ENCODE data around the gene ODAD4. TPM values are rescaled to one million over a fixed set of nuclear protein-coding genes. Genes with fewer than 3 reads are reported as not detected.
A peak's percentile ranks its signal among the peaks of the same experiment; 100 is the strongest.

Gene ODAD4
- total RNA-seq, 1 donor from 2014 or later = 2.1 TPM

DNA sequence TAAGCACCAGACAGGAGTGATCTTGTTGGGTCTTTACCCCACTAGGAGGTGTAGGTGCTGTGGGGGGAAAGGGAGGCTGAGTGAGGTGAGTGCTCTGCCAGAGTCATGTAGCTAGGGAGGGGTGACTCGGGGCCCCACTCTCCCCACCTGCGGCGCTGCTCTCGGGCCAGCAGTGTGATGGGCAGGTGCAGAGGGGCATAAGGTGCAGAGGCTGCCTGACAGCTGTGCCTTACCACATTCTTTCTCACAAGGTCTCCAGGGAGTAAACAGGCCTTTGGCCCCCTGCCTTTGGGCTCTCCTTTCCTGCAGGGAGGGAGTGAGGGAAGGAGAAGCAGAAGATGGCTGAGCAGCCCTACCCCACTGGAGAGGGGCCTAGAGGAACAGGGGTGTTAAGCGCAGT lies 31.7 kb downstream of the ODAD4 start:
- Mint-ChIP-seq H3K4me1 (peaks cover 21% of the 10 kb centered on the region), H3K27me3 (ENCODE audit: low read depth) (no peaks in the 10 kb centered on the region), H3K4me3 (no peak overlapping the region), H3K27ac (no peak overlapping the region), H3K36me3 (no peaks in the 10 kb centered on the region), H3K9me3 (no peaks in the 10 kb centered on the region)
- DNase-seq (ENCODE audit: low spot score in 2 of 2, unreplicated experiment in 2 of 2) = no peak
- TF ChIP-seq, protein P1, sequence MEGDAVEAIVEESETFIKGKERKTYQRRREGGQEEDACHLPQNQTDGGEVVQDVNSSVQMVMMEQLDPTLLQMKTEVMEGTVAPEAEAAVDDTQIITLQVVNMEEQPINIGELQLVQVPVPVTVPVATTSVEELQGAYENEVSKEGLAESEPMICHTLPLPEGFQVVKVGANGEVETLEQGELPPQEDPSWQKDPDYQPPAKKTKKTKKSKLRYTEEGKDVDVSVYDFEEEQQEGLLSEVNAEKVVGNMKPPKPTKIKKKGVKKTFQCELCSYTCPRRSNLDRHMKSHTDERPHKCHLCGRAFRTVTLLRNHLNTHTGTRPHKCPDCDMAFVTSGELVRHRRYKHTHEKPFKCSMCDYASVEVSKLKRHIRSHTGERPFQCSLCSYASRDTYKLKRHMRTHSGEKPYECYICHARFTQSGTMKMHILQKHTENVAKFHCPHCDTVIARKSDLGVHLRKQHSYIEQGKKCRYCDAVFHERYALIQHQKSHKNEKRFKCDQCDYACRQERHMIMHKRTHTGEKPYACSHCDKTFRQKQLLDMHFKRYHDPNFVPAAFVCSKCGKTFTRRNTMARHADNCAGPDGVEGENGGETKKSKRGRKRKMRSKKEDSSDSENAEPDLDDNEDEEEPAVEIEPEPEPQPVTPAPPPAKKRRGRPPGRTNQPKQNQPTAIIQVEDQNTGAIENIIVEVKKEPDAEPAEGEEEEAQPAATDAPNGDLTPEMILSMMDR (IDR thresholded peaks at IDR 0.05; ENCODE audit: unreplicated experiment) = no peak

DNA sequence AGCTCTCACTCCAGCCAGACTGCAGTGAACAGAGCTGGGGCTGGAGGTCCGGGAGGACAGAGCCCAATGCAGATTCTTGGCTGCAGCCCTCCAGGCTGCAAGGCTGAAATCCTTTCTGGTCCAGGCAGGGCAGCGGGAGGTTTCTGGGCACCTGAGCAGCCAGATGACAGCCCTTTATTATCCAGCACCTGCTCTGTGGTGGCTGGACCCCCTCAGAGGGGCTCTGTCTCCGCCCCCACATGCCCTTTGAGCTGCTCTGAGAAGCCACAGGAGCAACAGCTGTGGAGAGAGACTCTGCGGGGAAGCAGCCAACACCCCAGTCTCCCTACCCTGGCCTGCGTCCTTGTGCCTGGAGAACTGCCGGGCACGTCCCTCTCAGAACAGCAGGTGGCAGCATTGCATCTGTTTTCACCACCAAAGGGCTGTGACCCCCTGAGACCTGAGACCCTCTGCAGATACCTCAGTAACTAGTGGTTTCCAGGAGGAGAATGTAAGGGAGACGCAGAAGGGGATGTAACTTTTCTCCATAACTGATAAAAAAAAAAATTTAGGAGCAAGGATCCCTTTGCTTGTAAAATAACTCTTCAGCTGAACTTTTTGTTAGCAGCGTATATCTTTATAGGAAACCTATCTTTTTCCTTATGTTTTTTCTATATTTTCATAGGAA lies 32.5 kb downstream of the ODAD4 start:
- H3K4me1 Mint-ChIP-seq = peaks cover 23% of the 10 kb centered on the region
- TF ChIP-seq, protein P1 (IDR thresholded peaks at IDR 0.05; ENCODE audit: unreplicated experiment) = peak; percentile 71
- H3K9me3 Mint-ChIP-seq = no peaks in the 10 kb centered on the region
- no peaks in the 10 kb centered on the region for H3K36me3 Mint-ChIP-seq
- DNase-seq (ENCODE audit: low spot score in 2 of 2, unreplicated experiment in 2 of 2) = peak in 1 of 2 experiments; percentile 79
- no peak overlapping the region for H3K4me3 Mint-ChIP-seq
- no peaks in the 10 kb centered on the region for H3K27me3 Mint-ChIP-seq (ENCODE audit: low read depth)
- no peak overlapping the region for H3K27ac Mint-ChIP-seq

DNA sequence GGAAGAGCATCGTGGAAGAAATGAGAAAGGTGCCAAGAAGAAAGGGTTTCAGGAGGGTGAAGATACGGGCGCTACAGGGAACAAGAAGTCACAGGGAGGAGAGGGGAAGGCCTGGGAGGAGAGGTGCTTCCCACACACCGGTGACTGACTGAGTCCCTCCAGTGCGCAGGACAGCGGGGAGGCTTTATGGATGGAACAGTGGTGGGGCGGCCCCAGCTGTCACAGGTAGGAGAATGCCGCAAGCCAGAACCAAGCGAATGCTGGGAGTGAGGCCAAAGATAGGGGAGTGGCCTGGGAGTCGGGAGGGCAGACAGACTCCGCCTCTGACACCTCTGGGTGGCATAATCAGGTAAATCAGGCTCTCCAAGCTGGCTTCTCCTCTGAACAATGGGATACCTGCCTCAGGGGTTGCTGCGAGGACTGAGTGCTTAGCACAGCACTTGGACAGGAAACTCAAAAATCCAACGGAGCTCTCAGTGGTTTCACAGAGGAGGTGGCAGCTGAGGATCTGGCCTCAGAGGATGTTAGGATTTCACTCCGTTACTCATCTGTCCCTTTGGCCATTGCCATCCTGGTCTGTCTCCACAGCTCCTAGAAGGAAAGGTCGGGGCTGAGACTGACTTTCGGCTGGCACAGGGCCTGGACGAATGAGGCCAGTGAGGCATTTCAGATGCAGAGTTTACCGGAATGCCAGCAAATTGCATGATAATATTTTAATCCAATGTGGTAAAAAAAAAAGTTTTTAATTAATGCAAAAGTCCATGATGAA lies 35.5 kb downstream of the ODAD4 start:
- Mint-ChIP-seq H3K9me3 (no peaks in the 10 kb centered on the region), H3K36me3 (peaks cover 6% of the 10 kb centered on the region), H3K4me1 (peaks cover 19% of the 10 kb centered on the region), H3K27ac (peak overlapping the region; percentile 94), H3K27me3 (ENCODE audit: low read depth) (no peaks in the 10 kb centered on the region), H3K4me3 (peak overlapping the region; percentile 82)
- TF ChIP-seq, protein P1 (IDR thresholded peaks at IDR 0.05; ENCODE audit: unreplicated experiment) = no peak
- DNase-seq (ENCODE audit: low spot score in 2 of 2, unreplicated experiment in 2 of 2) = peak in 1 of 2 experiments; percentile 59

DNA sequence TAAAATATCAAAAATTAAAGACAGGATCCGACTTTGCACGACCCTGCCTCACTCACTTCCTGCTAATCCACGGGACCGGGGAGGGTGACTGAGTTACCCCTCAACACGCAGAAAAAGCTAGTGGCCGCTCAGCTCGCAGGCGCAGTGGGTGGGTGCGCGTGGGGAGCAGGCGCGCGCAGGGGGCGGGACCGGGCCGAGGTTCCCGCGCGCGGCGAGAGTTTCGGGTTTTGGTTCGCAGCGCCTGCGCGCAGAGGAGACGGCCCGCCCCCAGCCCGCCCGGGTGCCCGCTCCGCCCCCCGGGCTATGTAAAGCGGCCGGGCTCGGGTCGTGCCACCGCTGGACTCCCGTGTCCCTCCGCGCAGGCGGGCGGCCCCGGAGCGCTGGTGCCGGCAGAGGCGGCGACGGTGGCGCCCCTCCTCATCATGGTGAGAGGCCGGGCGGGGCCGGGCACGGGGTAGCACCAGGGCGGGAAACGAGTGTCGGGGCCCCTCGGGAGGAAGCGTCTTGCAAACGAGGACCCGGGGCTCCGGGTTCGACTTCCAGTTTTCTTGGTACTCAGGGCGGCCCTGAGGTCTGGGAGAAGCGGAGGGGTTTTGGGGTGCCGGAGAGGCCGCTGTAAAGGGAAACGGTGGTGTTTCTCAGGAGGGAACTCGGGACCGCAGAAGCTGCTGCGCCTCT lies 36.2 kb downstream of the ODAD4 start, which contains the start of gene CNP:
Gene CNP, plus strand, starts transcription at position 333 of the 678 bp plus-strand sequence. Its CDS starts 90 bp downstream, at position 423.
- no peaks in the 10 kb centered on the region for H3K9me3 Mint-ChIP-seq
- H3K4me1 Mint-ChIP-seq = peaks cover 19% of the 10 kb centered on the region
- peak within 1 kb of the TSS; percentile 82 for H3K4me3 Mint-ChIP-seq
- no peaks in the 10 kb centered on the region for H3K27me3 Mint-ChIP-seq (ENCODE audit: low read depth)
- peaks cover 10% of the 10 kb centered on the region for H3K36me3 Mint-ChIP-seq
- H3K27ac Mint-ChIP-seq = peak within 1 kb of the TSS; percentile 94
- TF ChIP-seq, protein P1 (IDR thresholded peaks at IDR 0.05; ENCODE audit: unreplicated experiment) = no peak
- DNase-seq (ENCODE audit: low spot score in 2 of 2, unreplicated experiment in 2 of 2) = peak; percentile 85 to 89

DNA sequence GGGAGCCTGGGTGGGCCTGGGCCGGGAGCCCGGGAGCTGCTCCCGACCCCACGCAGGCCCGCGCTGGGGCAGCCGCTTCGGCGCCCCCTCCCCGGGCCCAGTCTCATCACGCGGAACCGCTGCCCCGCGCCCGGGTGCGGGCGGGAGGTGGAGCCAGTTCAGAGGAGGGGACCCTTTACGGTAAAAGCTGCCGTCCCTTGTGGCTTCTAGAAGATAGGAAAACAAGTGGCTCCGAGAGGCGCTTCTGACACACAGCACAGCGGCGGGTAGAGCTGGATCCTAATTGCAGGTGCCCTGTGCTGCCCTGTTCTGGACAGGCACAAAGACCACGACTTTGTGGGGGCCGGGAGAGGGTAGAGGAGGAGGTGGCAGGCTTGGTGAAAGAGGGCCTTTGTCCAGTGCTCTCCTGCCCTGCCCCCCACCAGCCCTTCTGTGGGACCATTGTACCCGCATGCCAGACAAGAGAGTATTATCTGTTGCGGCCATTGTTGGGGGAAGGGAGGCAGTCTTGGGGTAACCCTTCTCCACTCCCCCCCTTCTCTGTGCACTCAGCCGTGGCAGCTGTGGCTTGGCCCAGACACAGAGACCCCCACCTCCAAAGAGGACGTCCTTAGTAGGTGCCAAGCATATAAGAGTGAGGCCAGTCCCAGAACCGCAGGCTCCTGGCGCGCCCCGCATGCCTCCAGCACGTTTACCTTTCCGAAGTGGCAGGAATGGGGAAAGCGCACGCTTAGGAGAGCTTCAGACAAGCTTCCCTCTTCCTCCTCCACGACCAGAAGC lies 36.9 kb downstream of the ODAD4 start:
- no peak for DNase-seq (ENCODE audit: low spot score in 2 of 2, unreplicated experiment in 2 of 2)
- TF ChIP-seq, protein P1 (IDR thresholded peaks at IDR 0.05; ENCODE audit: unreplicated experiment) = no peak
- Mint-ChIP-seq H3K9me3 (no peaks in the 10 kb centered on the region), H3K27me3 (ENCODE audit: low read depth) (no peaks in the 10 kb centered on the region), H3K4me1 (peaks cover 19% of the 10 kb centered on the region), H3K36me3 (peaks cover 10% of the 10 kb centered on the region), H3K4me3 (peak overlapping the region; percentile 74), H3K27ac (peak overlapping the region; percentile 78)
